Neural progenitor cell (in vitro differentiated cells): ENCODE data around the gene ZNF304. TPM values are rescaled to one million over a fixed set of nuclear protein-coding genes. Genes with fewer than 3 reads are reported as not detected.

Experiments
- DNase-seq: peaks from one replicate; pipeline ENCODE4 v3.0.0-alpha.2; 2016; ENCODE audit warnings: low spot score
- H2AFZ ChIP-seq: fragments of 200-600 bp; sonication (generic); replicated peaks from 2 replicates; pipeline ENCODE4 v1.6.1; 2016; ENCODE audit warnings: antibody characterized with exemption
- H3F3A ChIP-seq: fragments of 200-600 bp; sonication (generic); 2 replicates; pipeline ENCODE4 v1.6.1; 2016; ENCODE audit warnings: antibody characterized with exemption, low read depth
- H3K27ac ChIP-seq: fragments of 200-600 bp; sonication (generic); 2 replicates; pipeline ENCODE4 v1.5.1; 2016; ENCODE audit warnings: mild to moderate bottlenecking
- H3K27me3 ChIP-seq: fragments of 200-600 bp; sonication (generic); 2 replicates; pipeline ENCODE4 v1.6.1; 2016; ENCODE audit warnings: mild to moderate bottlenecking, moderate library complexity
- H3K36me3 ChIP-seq: fragments of 200-600 bp; sonication (generic); 2 replicates; pipeline ENCODE4 v1.5.1; 2016
- H3K4me1 ChIP-seq: fragments of 200-600 bp; sonication (generic); 2 replicates; pipeline ENCODE4 v1.6.1; 2016; ENCODE audit warnings: mixed run types
- H3K4me2 ChIP-seq: fragments of 200-600 bp; sonication (generic); 2 replicates; pipeline ENCODE4 v1.6.1; 2016
- H3K4me3 ChIP-seq: fragments of 200-600 bp; sonication (generic); 2 replicates; pipeline ENCODE4 v1.5.1; 2016
- H3K79me2 ChIP-seq: fragments of 200-600 bp; sonication (generic); 2 replicates; pipeline ENCODE4 v1.6.1; 2016; ENCODE audit warnings: low read depth
- H3K9ac ChIP-seq: fragments of 200-600 bp; sonication (generic); 2 replicates; pipeline ENCODE4 v1.6.1; 2016
- H3K9me3 ChIP-seq: fragments of 200-600 bp; sonication (generic); 2 replicates; pipeline ENCODE4 v1.5.1; 2016; ENCODE audit warnings: low read depth
- H4K20me1 ChIP-seq: fragments of 200-600 bp; sonication (generic); 2 replicates; pipeline ENCODE4 v1.6.1; 2016; ENCODE audit warnings: low read depth
- H3K27ac Mint-ChIP-seq: 3 replicates; pipeline ENCODE4 v1.8.0; 2021; ENCODE audit warnings: mixed read lengths
- H3K27me3 Mint-ChIP-seq: 2 replicates; pipeline ENCODE4 v1.8.0; 2022; ENCODE audit warnings: low read depth, mild to moderate bottlenecking, inconsistent platforms, moderate library complexity, mixed read lengths; ENCODE audit not compliant: insufficient read depth
- H3K36me3 Mint-ChIP-seq: 3 replicates; pipeline ENCODE4 v1.8.0; 2021; ENCODE audit warnings: mixed read lengths
- H3K4me1 Mint-ChIP-seq: 3 replicates; pipeline ENCODE4 v1.8.0; 2021; ENCODE audit warnings: mixed read lengths
- H3K4me3 Mint-ChIP-seq: 3 replicates; pipeline ENCODE4 v1.8.0; 2021; ENCODE audit warnings: mild to moderate bottlenecking, moderate library complexity, mixed read lengths
- H3K9me3 Mint-ChIP-seq: 3 replicates; pipeline ENCODE4 v1.8.0; 2020; ENCODE audit warnings: mixed read lengths
- CTCF ChIP-seq: fragments of 200-600 bp; sonication (generic); IDR thresholded peaks from 2 replicates; pipeline ENCODE4 v1.5.1; 2017; ENCODE audit warnings: antibody characterized with exemption, mild to moderate bottlenecking
- EZH2 ChIP-seq: fragments of 200-600 bp; sonication (generic); IDR thresholded peaks from 2 replicates; pipeline ENCODE4 v1.6.1; 2017; ENCODE audit warnings: antibody characterized with exemption, mild to moderate bottlenecking, moderate library complexity
- EZH2phosphoT487 ChIP-seq: fragments of 200-600 bp; sonication (generic); IDR thresholded peaks from 2 replicates; pipeline ENCODE4 v1.6.1; 2017; ENCODE audit warnings: antibody characterized with exemption
- total RNA-seq: library from RNA; depleted of rRNA; stranded (reverse); fragments of >200 nt; gene quantifications from 2 replicates; pipeline ENCODE4 v1.2.3, GENCODE V29; 2015; ENCODE audit warnings: low replicate concordance

The ZNF304 gene
- total RNA-seq, 1 donor from 2014 or later: 15.5 TPM

GRCh38 chr19:57317503-57317902 lies 33.6 kb upstream of the ZNF304 start:
- Histone ChIP-seq H3K9me3 (no peaks in the 10 kb centered on the region), H3K27me3 (peaks cover 52% of the 10 kb centered on the region), H3K4me2 (peak overlapping the region; percentile 43), H3K4me3 (peak overlapping the region; percentile 17), H3K9ac (no peak overlapping the region), H4K20me1 (no peaks in the 10 kb centered on the region), H2AFZ (peak overlapping the region; percentile 43), H3K79me2 (peaks cover 20% of the 10 kb centered on the region), H3K4me1 (peaks cover 19% of the 10 kb centered on the region), H3K36me3 (no peaks in the 10 kb centered on the region), H3K27ac (no peak overlapping the region), H3F3A (peaks cover 18% of the 10 kb centered on the region)
- Mint-ChIP-seq H3K27me3 (peaks cover 7% of the 10 kb centered on the region), H3K4me3 (no peak overlapping the region), H3K36me3 (no peaks in the 10 kb centered on the region), H3K4me1 (peaks cover 17% of the 10 kb centered on the region), H3K9me3 (peaks cover 1% of the 10 kb centered on the region), H3K27ac (no peak overlapping the region)
- TF ChIP-seq CTCF (no peak), EZH2 (no peak), EZH2phosphoT487 (no peak)
- peak; percentile 30 for DNase-seq

GRCh38 chr19:57319869-57320179 lies 31.2 kb upstream of the ZNF304 start:
- H3K27ac ChIP-seq: peak overlapping the region; percentile 74

GRCh38 chr19:57320180-57321084 lies 30.6 kb upstream of the ZNF304 start, which contains the start of gene ZNF543:
Gene ZNF543 (plus strand): TSS chr19:57320472. CDS start chr19:57320854, 382 bp downstream.
- H3K4me1 ChIP-seq: peaks cover 19% of the 10 kb centered on the region
- H3K4me2 ChIP-seq: peak within 1 kb of the TSS; percentile 87
- no peaks in the 10 kb centered on the region for H3K36me3 ChIP-seq
- peak within 1 kb of the TSS; percentile 89 for H3K4me3 Mint-ChIP-seq
- peak within 1 kb of the TSS; percentile 86 for H3K27ac Mint-ChIP-seq
- peak; percentile 99 for DNase-seq
- TF ChIP-seq EZH2 (no peak), EZH2phosphoT487 (no peak), CTCF (no peak)
- H3K36me3 Mint-ChIP-seq: peaks cover 6% of the 10 kb centered on the region
- peak within 1 kb of the TSS; percentile 75 for H2AFZ ChIP-seq
- H3K4me3 ChIP-seq: peak within 1 kb of the TSS; percentile 77
- peaks cover 9% of the 10 kb centered on the region for H3K27me3 Mint-ChIP-seq
- peaks cover 18% of the 10 kb centered on the region for H3F3A ChIP-seq
- H3K27ac ChIP-seq: peak within 1 kb of the TSS; percentile 74
- H3K4me1 Mint-ChIP-seq: peaks cover 20% of the 10 kb centered on the region
- peaks cover 23% of the 10 kb centered on the region for H3K27me3 ChIP-seq
- no peaks in the 10 kb centered on the region for H3K9me3 ChIP-seq
- no peaks in the 10 kb centered on the region for H4K20me1 ChIP-seq
- H3K9me3 Mint-ChIP-seq: no peaks in the 10 kb centered on the region
- H3K9ac ChIP-seq: peak within 1 kb of the TSS; percentile 93
- H3K79me2 ChIP-seq: peaks cover 26% of the 10 kb centered on the region

More at GRCh38 chr19:57319869-57320179, 31.2 kb upstream of the ZNF304 start:
- H3K27ac Mint-ChIP-seq: peak overlapping the region; percentile 86
- Histone ChIP-seq H3K4me3 (peak overlapping the region; percentile 77), H3F3A (peaks cover 18% of the 10 kb centered on the region), H3K4me1 (peaks cover 19% of the 10 kb centered on the region), H3K36me3 (no peaks in the 10 kb centered on the region), H3K79me2 (peaks cover 26% of the 10 kb centered on the region), H3K9me3 (no peaks in the 10 kb centered on the region), H3K4me2 (peak overlapping the region; percentile 87), H3K9ac (no peak overlapping the region), H3K27me3 (peaks cover 29% of the 10 kb centered on the region), H2AFZ (peak overlapping the region; percentile 75), H4K20me1 (no peaks in the 10 kb centered on the region)
- peaks cover 9% of the 10 kb centered on the region for H3K27me3 Mint-ChIP-seq
- H3K4me1 Mint-ChIP-seq: peaks cover 20% of the 10 kb centered on the region
- H3K9me3 Mint-ChIP-seq: no peaks in the 10 kb centered on the region
- TF ChIP-seq CTCF: no peak
- TF ChIP-seq EZH2: no peak
- TF ChIP-seq EZH2phosphoT487: no peak
- no peak for DNase-seq
- H3K36me3 Mint-ChIP-seq: peaks cover 5% of the 10 kb centered on the region
- peak overlapping the region; percentile 89 for H3K4me3 Mint-ChIP-seq
